Measurements from ENCODE around the gene FYN. TPM values are rescaled to one million over a fixed set of nuclear protein-coding genes. Genes with fewer than 3 reads are reported as not detected.

FYN gene
- total and polyA plus RNA-seq, 10 of the 15 experiments (the other 5 are each of a cell fraction or from before 2014, with no cell fraction given): 51.4 to 247 (median 138) TPM

- peaks cover 0 to 4% of the 10 kb centered on the region in 2 experiments; a peak in 1 of 4 replicates for H3K27me3 ChIP-seq (replicated peaks in 1 of 2; ENCODE audit: control insufficient read depth in 2 of 2, insufficient read depth in 2 of 2, low read length in 1 of 2)
- no peak overlapping the region for H3K4me3 ChIP-seq
- H3K79me2 ChIP-seq (ENCODE audit: control insufficient read depth, insufficient read depth, low read length): no peaks in the 10 kb centered on the region
- no peaks in the 10 kb centered on the region for H3K36me3 ChIP-seq (ENCODE audit: control insufficient read depth in 2 of 2, insufficient read depth in 2 of 2, low read length in 1 of 2)
- ATAC-seq (no peak), FAIRE-seq (no peak), DNase-seq (ENCODE audit: low read depth, low spot score) (no peak)
- H4K20me1 ChIP-seq (ENCODE audit: control insufficient read depth, insufficient read depth): no peaks in the 10 kb centered on the region
- BruUV-seq (replicated peaks): no TSS peak
- ChIA-PET RAD21 (ENCODE audit: unreplicated experiment) (no interaction called here), CTCF (interaction anchor here (1.5 kb wide), 1 partner anchor 367 kb away, joined by 4 read pairs; no protein-coding TSS in a partner anchor), POLR2A (no interaction called here), SMC1A (ENCODE audit: uncharacterized antibody, unreplicated experiment) (interaction anchor here (1.4 kb wide), 1 partner anchor 367 kb away, joined by 3 read pairs; a partner anchor contains a TSS)
- intact Hi-C loops (cut with micrococcal nuclease; ENCODE audit: unreplicated experiment) (no loop called here), in situ Hi-C loops (cut with MboI) (no loop called here)
- no peak overlapping the region for H3K9ac ChIP-seq (ENCODE audit: control insufficient read depth, insufficient read depth, low read length)
- no peak overlapping the region for H2AFZ ChIP-seq (ENCODE audit: control insufficient read depth, low read depth, low read length)
- no peaks in the 10 kb centered on the region; the same call in 2 of the 3 replicates for H3K9me3 ChIP-seq (replicated peaks; ENCODE audit: control insufficient read depth, insufficient read depth, low read length)
- WGBS (ENCODE audit: insufficient coverage, insufficient replicate concordance, low lambda C conversion rate, missing lambda C conversion rate): 65% methylated on average over 16 of the region's 17 CpGs
- H3K4me1 ChIP-seq (ENCODE audit: control insufficient read depth, insufficient read depth, low read length): no peaks in the 10 kb centered on the region
- no peak overlapping the region for H3K27ac ChIP-seq (ENCODE audit: control insufficient read depth, insufficient read depth)
- no peak overlapping the region for H3K4me2 ChIP-seq (ENCODE audit: control insufficient read depth, insufficient read depth)
- TF ChIP-seq CEBPZ (IDR thresholded peaks at IDR 0.05; ENCODE audit: low read depth, low read length): no peak
- TF ChIP-seq ZNF274 (IDR thresholded peaks at IDR 0.05; ENCODE audit: insufficient read depth, insufficient read length): no peak
- no peak for TF ChIP-seq ASH2L (IDR thresholded peaks at IDR 0.05; ENCODE audit: borderline replicate concordance, low read depth)
- no peak for TF ChIP-seq PAX8 (IDR thresholded peaks at IDR 0.05)
- no peak for TF ChIP-seq SMC3 (IDR thresholded peaks at IDR 0.05; ENCODE audit: borderline replicate concordance, low read length)
- no peak for TF ChIP-seq IKZF2 (IDR thresholded peaks at IDR 0.05)
- no peak for TF ChIP-seq E4F1 (IDR thresholded peaks at IDR 0.05; ENCODE audit: borderline replicate concordance, partially characterized antibody)
- no peak for TF ChIP-seq TAF1 (IDR thresholded peaks at IDR 0.05; ENCODE audit: borderline replicate concordance, low read depth, low read length)
- no peak for TF ChIP-seq ATF7 (IDR thresholded peaks at IDR 0.05; ENCODE audit: low read depth)
- TF ChIP-seq USF1 (IDR thresholded peaks at IDR 0.05; ENCODE audit: borderline replicate concordance, extremely low read length, insufficient read depth, low read depth, low read length): no peak
- no peak for TF ChIP-seq ATF3 (IDR thresholded peaks at IDR 0.05; ENCODE audit: borderline replicate concordance, extremely low read depth, low read depth, low read length)
- no peak for TF ChIP-seq EED (IDR thresholded peaks at IDR 0.05; ENCODE audit: low read depth)
- no peak for TF ChIP-seq USF2 (IDR thresholded peaks at IDR 0.05; ENCODE audit: borderline replicate concordance, low read depth, low read length)
- TF ChIP-seq ZSCAN29 (IDR thresholded peaks at IDR 0.05): no peak
Measured at GRCh38 chr6:111625461-111626391, 247.5 kb downstream of the FYN start.
